Ovary (tissue), 9 donors: Measurements from ENCODE around the gene PROZ. TPM values are rescaled to one million over a fixed set of nuclear protein-coding genes. Genes with fewer than 3 reads are reported as not detected.
A peak's percentile ranks its signal among the peaks of the same experiment; 100 is the strongest.

ENCODE experiments used
- DNase-seq, 5 donors: peaks; one replicate each; pipeline ENCODE4 v3.0.0-alpha.2; 2019 to 2020
- H3K27ac ChIP-seq, 2 donors: fragments of 200-600 bp; one replicate each; pipeline versions ENCODE4 v1.5.1 to v1.8.0; 2019 to 2022
- H3K27me3 ChIP-seq: fragments of 200-600 bp; one replicate; pipeline ENCODE4 v1.8.0; 2022
- H3K36me3 ChIP-seq: fragments of 200-600 bp; sonication (generic); one replicate; pipeline ENCODE4 v1.5.1; 2019
- H3K4me1 ChIP-seq: one replicate; pipeline ENCODE4 v1.8.1; 2013; ENCODE audit warnings: mild to moderate bottlenecking, moderate library complexity; ENCODE audit not compliant: insufficient read depth
- H3K4me3 ChIP-seq: fragments of 200-600 bp; sonication (generic); one replicate; pipeline ENCODE4 v1.5.1; 2017
- H3K9me3 ChIP-seq, 2 donors: fragments of 200-600 bp in 1 of 2; sonication (generic) in 1 of 2; one replicate each; pipeline versions ENCODE4 v1.5.1 to v1.8.1; 2013 to 2019; ENCODE audit warnings: mild to moderate bottlenecking in 1 of 2, moderate library complexity in 1 of 2
- CTCF ChIP-seq, 3 donors: fragments of 450-650 bp in 2 of 3; fragments of 200-600 bp in 1 of 3; IDR thresholded peaks; one replicate each; pipeline versions ENCODE4 v1.5.1 to v1.8.0; 2016 to 2022; ENCODE audit warnings: antibody characterized with exemption in 3 of 3, mild to moderate bottlenecking in 1 of 3
- EP300 ChIP-seq: sonication (generic); formaldehyde crosslinking; IDR thresholded peaks from one replicate; pipeline ENCODE4 v1.6.1; 2017; ENCODE audit warnings: antibody characterized with exemption
- POLR2A ChIP-seq: fragments of 450-650 bp; IDR thresholded peaks from one replicate; pipeline ENCODE4 v1.6.1; 2017; ENCODE audit warnings: antibody characterized with exemption, mild to moderate bottlenecking, moderate library complexity
- WGBS, 3 donors: extraction: QIAGEN DNeasy Blood & Tissue Kit in 1 of 3; methylation state at CpG; one replicate each; pipeline versions ENCODE4 v1.1.5 to v1.1.7; 2013 to 2017; 5-methylcytosine and 5-hydroxymethylcytosine counted together
- intact Hi-C, 4 donors: fragments of 100-400 bp; cut with DNase I; formaldehyde crosslinking; loops; one replicate each; pipeline versions ENCODE4 v1.11.0 to v1.15.1; 2022 to 2023
- polyA plus RNA-seq, 2 donors: library from polyadenylated mRNA; stranded (reverse); fragments of 200-250 nt in 1 of 2; fragments of 350-450 nt in 1 of 2; fragmentation: Illumina TruSeq in 1 of 2; extraction: RNeasy Lipid Tissue Mini Kit (QIAGEN cat#74804) in 1 of 2; gene quantifications; one replicate each; pipeline ENCODE4 v1.2.3, GENCODE V29; 2013 to 2014
- total RNA-seq, 7 donors: library from RNA; depleted of rRNA in 2 of 7; stranded (reverse); fragments of >200 nt in 2 of 7; fragmentation: NEBNext Ultra II Directional in 3 of 7; extraction: Animal tissue kit (Norgen Biotek cat#: 25700) in 3 of 7; gene quantifications; one replicate each; pipeline versions ENCODE4 v1.1.0 to v1.2.4, GENCODE V29; 2016 to 2023
- donor health status: DM: no; HTN: no; CAD: no; lungs with moderate emphysema.
- donor health status: DM: no; HTN: no; CAD: no.
- donor health status: Bipolar disorder and iron deficiency.
- donor health status: DM: yes; HTN: yes; CAD: no.
- donor health status: DM: no; HTN: no; CAD: no.
- donor health status: DM: yes; HTN: yes; CAD: no.

PROZ gene
- total and polyA plus RNA-seq, 9 donors, result not detected

GRCh38 chr13:113116206-113116800, 42.1 kb upstream of the PROZ start:
- peak in 1 of 5 donors; percentile 7 for DNase-seq
- no peaks in the 10 kb centered on the region for H3K4me1 ChIP-seq
- WGBS, 3 donors, result 81 to 84% (median 83%) methylated on average over 10 of the region's 10 CpGs
- no peak overlapping the region for H3K4me3 ChIP-seq
- H3K27me3 ChIP-seq, result no peaks in the 10 kb centered on the region
- H3K36me3 ChIP-seq, result no peaks in the 10 kb centered on the region
- intact Hi-C loops, result no loop called here
- no peaks in the 10 kb centered on the region for H3K9me3 ChIP-seq
- no peak overlapping the region for H3K27ac ChIP-seq
- TF ChIP-seq EP300 (no peak), POLR2A (no peak), CTCF (IDR thresholded peaks at IDR 0.05) (no peak)

GRCh38 chr13:113116871-113117271, 41.6 kb upstream of the PROZ start:
- Histone ChIP-seq H3K27ac (no peak overlapping the region), H3K36me3 (no peaks in the 10 kb centered on the region), H3K4me1 (peaks cover under 1% of the 10 kb centered on the region), H3K27me3 (no peaks in the 10 kb centered on the region), H3K4me3 (no peak overlapping the region), H3K9me3 (no peaks in the 10 kb centered on the region)
- WGBS, 3 donors, result 90 to 93% (median 91%) methylated on average over 10 of the region's 10 CpGs
- intact Hi-C loops, result no loop called here
- no peak for TF ChIP-seq CTCF (IDR thresholded peaks at IDR 0.05)
- TF ChIP-seq EP300, result no peak
- TF ChIP-seq POLR2A, result no peak
- peak in 1 of 5 donors; percentile 5 for DNase-seq

- whole genome bisulfite sequencing, 3 donors, result 90 to 94% (median 91%) methylated on average over 26 of the region's 26 CpGs
- Histone ChIP-seq H3K4me3 (no peak overlapping the region), H3K9me3 (no peaks in the 10 kb centered on the region), H3K36me3 (no peaks in the 10 kb centered on the region), H3K27me3 (no peaks in the 10 kb centered on the region), H3K27ac (no peak overlapping the region), H3K4me1 (peaks cover 3% of the 10 kb centered on the region)
- peak in 3 of 5 donors; percentile 4 to 13 (median 6) for DNase-seq
- intact Hi-C loops, result no loop called here
- no peak for TF ChIP-seq CTCF (IDR thresholded peaks at IDR 0.05)
- no peak for TF ChIP-seq EP300
- no peak for TF ChIP-seq POLR2A
Observed at GRCh38 chr13:113117335-113117872, 41.0 kb upstream of the PROZ start.

- Histone ChIP-seq H3K4me1 (peaks cover 3% of the 10 kb centered on the region), H3K4me3 (no peak overlapping the region), H3K27ac (no peak overlapping the region), H3K27me3 (no peaks in the 10 kb centered on the region), H3K9me3 (no peaks in the 10 kb centered on the region), H3K36me3 (no peaks in the 10 kb centered on the region)
- DNase-seq, result peak in 1 of 5 donors; percentile 8
- TF ChIP-seq POLR2A (no peak), EP300 (no peak), CTCF (IDR thresholded peaks at IDR 0.05) (no peak)
- intact Hi-C loops, result no loop called here
- WGBS, 3 donors, result 79 to 89% (median 82%) methylated on average over 9 of the region's 9 CpGs
Observed at GRCh38 chr13:113117911-113118260, 40.6 kb upstream of the PROZ start.
